HepG2 (cell line): ENCODE data around the gene ENG. TPM values are rescaled to one million over a fixed set of nuclear protein-coding genes. Genes with fewer than 3 reads are reported as not detected.

Experiments
- CEBPG ChIP-seq: IDR thresholded peaks from 2 replicates; pipeline ENCODE4 v1.6.1; 2016
- NCOA1 ChIP-seq: sonication (generic); formaldehyde crosslinking; IDR thresholded peaks from 2 replicates; pipeline ENCODE4 v1.9.0; 2021; ENCODE audit warnings: missing genetic modification reagents
- NFAT5 ChIP-seq: sonication (generic); formaldehyde crosslinking; IDR thresholded peaks from 2 replicates; pipeline ENCODE4 v1.4.0; 2020; ENCODE audit warnings: missing genetic modification reagents
- PHF20 ChIP-seq: sonication (generic); formaldehyde crosslinking; IDR thresholded peaks from 2 replicates; pipeline ENCODE4 v1.5.0; 2020; ENCODE audit warnings: mild to moderate bottlenecking, missing genetic modification reagents
- RAD51 ChIP-seq: fragments of 450-650 bp; IDR thresholded peaks from 2 replicates; pipeline ENCODE4 v1.6.1; 2016; ENCODE audit warnings: borderline replicate concordance
- RERE ChIP-seq: IDR thresholded peaks from 2 replicates; pipeline ENCODE4 v1.6.1; 2016; ENCODE audit warnings: low read depth, missing genetic modification reagents, missing compliant biosample characterization
- SIN3B ChIP-seq: fragments of 150-350 bp; IDR thresholded peaks from 2 replicates; pipeline ENCODE4 v1.6.1; 2014; ENCODE audit warnings: low read length
- ZFP36L2 ChIP-seq: sonication (generic); formaldehyde crosslinking; IDR thresholded peaks from 2 replicates; pipeline ENCODE4 v1.4.0; 2020; ENCODE audit warnings: missing genetic modification reagents
- ZNF451 ChIP-seq: sonication (generic); formaldehyde crosslinking; IDR thresholded peaks from 2 replicates; pipeline ENCODE4 v1.5.0; 2020; ENCODE audit warnings: mild to moderate bottlenecking, missing genetic modification reagents
- ZNF629 ChIP-seq: sonication (generic); formaldehyde crosslinking; conservative IDR thresholded peaks from 2 replicates; pipeline ENCODE4 v1.5.0; 2020; ENCODE audit warnings: missing genetic modification reagents
- ZNF646 ChIP-seq: sonication (generic); formaldehyde crosslinking; IDR thresholded peaks from 2 replicates; pipeline ENCODE4 v1.9.0; 2021; ENCODE audit warnings: mild to moderate bottlenecking, missing genetic modification reagents
- ZNF660 ChIP-seq: sonication (generic); formaldehyde crosslinking; IDR thresholded peaks from 2 replicates; pipeline ENCODE4 v1.5.1; 2020; ENCODE audit warnings: mild to moderate bottlenecking, low read depth, missing genetic modification reagents, borderline replicate concordance
- polyA plus RNA-seq, 8 experiments: library from polyadenylated mRNA; depleted of rRNA in 3 of 8; stranded (reverse) in 7 of 8; unstranded in 1 of 8; fragments of >200 nt; fragmentation: Illumina TruSeq in 4 of 8; extraction: Trizol in 4 of 8; gene quantifications; 2 replicates each; pipeline versions ENCODE4 v1.2.1 to v1.2.3, GENCODE V29; 2011 to 2016; ENCODE audit warnings: low read depth in 4 of 8, missing spikeins in 1 of 8, mixed read lengths in 1 of 8; ENCODE audit not compliant: insufficient read depth in 1 of 8
- total RNA-seq, 5 experiments: library from RNA; depleted of rRNA; stranded (reverse); fragments of >200 nt; fragmentation: Illumina TruSeq; extraction: Trizol; gene quantifications; 2 replicates each; pipeline ENCODE4 v1.2.3, GENCODE V29; 2016; ENCODE audit warnings: low read depth in 1 of 5

The ENG gene
- total and polyA plus RNA-seq, 2 of the 13 experiments (the other 11 are each of a cell fraction or from before 2014, with no cell fraction given): 0.02 to 1.1 TPM

GRCh38 chr9:127898433-127899127, 44.1 kb upstream of the ENG start (continued):
- no peak for TF ChIP-seq ZFP36L2 (CRISPR knock-in tag)
- no peak for TF ChIP-seq RERE (CRISPR knock-in tag)
- TF ChIP-seq RAD51: no peak
- TF ChIP-seq ZNF660: no peak
- peak; percentile 54; the same call in 1 of the 2 replicates for TF ChIP-seq PHF20
- no peak for TF ChIP-seq ZNF646
- no peak for TF ChIP-seq NFAT5 (CRISPR knock-in tag)
- TF ChIP-seq ZNF451 (CRISPR knock-in tag): no peak
- no peak for TF ChIP-seq CEBPG (CRISPR knock-in tag)
- no peak for TF ChIP-seq SIN3B
- peak; percentile 100 for TF ChIP-seq ZNF629
- TF ChIP-seq NCOA1 (CRISPR knock-in tag): no peak
